ENCODE data around the gene BACH1.

Gene BACH1

DNA sequence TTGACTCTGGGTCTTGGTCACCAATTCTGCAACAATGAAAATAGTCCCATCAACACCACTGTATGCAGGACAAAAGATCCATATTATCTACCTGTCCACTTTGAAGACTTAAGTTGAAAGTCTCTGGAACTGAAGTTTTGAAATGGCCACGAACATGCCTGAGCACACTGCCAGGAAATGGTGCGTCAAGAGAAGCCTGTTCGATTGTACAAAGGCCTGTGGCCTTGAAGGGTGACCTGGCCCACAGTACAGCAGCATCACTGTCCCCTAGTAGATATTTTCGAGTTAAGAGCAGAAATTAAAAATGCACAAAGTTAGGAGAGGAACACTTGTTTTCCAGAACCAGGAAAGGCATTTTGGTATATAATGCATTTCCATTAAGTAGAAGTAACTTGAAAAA is 78.5 kb downstream of the BACH1 start:
- no peak for DNase-seq (ENCODE audit: low read depth in 1 of 2, low spot score in 1 of 2)

DNA sequence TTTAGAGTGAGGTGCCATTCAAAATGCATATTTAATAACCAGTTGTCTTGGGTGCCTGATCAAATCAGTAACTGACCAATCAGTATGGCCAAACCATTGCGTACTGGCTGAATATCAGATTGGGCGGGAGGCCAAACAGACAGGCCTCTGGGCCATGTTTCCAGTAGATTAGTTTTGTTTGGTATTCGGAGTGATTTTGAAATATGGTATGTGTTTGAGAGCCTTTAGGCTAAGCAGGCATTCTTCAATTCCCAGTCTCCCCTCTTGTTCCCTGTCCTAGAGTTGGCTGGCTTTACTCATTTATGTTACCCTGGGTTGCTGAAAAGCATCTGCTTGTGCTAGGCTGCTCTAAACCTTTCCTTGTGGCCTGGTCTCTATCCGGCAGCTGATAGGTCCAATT is 80.1 kb downstream of the BACH1 start:
- DNase-seq (ENCODE audit: low read depth in 1 of 2, low spot score in 1 of 2): no peak

DNA sequence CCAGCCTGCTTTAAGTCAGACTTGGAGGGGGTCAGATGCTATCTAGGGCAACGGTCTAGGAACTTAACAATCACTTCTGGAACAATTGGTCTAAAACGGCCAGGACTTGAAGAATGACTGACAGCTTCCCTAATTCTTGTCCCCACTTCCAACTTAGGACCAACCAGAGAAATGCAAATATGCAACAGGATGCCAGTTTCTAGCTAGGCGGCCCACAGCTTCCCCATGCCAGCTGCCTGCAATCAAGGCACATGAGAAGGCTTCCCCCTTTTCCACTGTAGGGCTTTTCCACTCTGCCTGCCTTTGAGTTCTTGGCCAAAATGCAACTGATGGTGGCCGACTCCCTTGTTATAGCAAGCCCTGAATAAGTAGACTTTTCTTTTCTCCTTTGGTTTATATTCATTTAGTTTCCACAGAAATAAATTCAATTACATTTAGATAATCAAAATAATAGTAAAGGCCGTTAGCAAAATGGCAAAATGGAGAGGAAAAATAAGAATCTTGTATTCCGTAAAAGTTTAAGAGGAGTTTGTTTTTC is 80.9 kb downstream of the BACH1 start:
- DNase-seq (ENCODE audit: low read depth in 1 of 2, low spot score in 1 of 2): no peak

DNA sequence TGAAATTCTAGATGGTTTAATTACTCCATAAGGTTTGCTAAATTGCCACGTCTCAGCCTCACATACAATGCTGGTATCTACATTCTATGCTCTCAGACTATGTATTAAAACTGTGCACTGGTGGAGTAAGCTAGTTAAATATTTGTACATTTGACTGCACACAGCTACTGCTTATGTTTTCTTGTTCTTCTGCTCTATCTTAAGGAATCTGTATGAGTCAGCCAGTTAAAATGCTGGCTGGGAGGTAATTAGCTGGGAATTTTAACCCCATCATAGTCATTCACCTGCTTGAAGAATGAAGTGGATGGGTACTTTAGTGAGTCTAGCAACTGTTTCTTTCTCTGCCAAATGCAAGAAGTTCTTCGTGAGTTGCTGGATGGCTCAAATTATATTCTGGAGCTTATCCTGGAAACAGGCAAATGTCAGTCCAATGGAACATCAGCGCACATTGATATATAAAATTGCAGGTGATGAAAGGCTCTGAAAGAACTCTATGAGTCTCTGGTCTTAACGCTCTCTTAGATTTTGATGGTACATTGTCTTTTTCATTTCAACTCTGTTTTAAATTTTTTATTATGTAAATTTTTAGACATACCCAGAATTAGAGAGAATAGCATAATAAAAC is 83.4 kb downstream of the BACH1 start:
- no peak for DNase-seq (ENCODE audit: low read depth in 1 of 2, low spot score in 1 of 2)

DNA sequence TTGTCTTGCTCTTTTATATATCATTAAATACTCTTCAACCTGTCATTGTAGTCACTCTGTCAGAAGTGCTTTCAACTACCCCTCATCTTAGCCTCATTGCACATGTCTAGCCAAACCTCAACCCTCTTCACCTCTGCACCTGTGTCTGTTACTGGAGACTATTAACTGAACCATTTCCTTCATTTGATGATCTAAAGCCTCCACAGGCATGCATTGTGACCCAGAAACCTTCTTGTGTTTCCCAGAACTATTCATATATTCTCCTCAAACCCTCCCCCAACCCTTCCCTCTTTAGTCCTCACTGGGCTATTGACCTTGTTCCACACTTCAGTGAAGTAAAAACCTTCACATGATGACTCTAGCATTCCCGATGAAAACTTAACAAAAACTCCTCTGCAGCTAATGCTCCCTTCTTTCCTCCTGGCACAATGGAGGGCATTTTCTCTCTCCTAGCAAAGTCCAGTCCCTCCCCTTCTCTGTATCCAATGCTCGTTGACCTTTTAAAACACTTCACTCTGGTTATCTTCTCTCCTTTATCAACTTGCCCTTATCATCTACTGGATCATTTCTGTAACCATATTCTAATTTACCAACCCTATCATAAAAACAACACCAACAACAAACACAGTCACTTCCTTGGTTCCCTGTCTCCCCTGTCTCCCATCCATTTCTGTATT is 86.1 kb downstream of the BACH1 start:
- no peak for DNase-seq (ENCODE audit: low read depth in 1 of 2, low spot score in 1 of 2)

DNA sequence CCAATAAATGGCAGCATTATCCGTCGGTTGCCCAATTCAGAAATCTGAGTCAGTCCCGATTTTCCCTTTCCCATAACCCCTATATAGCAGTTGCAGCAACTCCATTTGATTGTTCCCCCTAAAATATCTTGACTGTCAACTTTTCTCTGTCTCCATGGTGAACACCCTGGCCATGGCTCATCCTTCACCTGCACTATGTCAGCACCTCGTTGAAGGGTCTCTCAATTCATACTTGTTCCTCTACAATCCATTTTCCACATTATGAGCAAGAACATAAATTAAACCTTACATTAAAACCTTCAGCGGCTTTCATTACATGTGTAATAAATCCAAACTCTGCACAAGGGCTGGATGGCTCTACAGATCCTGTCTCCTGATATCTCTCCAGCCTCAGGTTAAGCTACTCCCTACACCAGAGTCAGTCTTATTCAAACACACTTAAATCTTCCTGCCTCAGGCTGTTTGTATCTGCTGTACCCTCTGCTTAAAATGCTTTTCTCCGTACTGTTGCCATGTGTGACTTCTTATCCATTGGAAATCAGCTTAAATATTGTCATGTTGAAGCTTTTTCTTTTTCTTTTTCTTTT is 87.3 kb downstream of the BACH1 start:
- DNase-seq (ENCODE audit: low read depth in 1 of 2, low spot score in 1 of 2): no peak

DNA sequence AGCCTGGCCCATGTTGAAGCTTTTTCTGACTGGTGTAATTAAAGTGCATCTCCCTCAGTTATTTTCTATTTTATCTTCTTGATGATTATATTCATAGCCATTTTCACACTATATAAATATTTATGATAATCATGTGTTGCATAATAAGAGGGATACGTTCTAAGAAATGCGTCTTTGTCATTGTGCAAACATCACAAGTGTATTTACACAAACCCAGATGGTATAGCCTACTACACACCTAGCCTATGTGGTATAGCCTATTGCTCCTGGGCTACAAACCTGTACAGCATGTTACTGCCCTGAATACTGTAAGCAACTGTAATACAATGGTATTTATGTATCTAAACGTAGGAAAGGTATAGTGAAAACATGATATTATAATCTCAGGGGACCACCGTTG is 88.1 kb downstream of the BACH1 start:
- DNase-seq (ENCODE audit: low read depth in 1 of 2, low spot score in 1 of 2): no peak

DNA sequence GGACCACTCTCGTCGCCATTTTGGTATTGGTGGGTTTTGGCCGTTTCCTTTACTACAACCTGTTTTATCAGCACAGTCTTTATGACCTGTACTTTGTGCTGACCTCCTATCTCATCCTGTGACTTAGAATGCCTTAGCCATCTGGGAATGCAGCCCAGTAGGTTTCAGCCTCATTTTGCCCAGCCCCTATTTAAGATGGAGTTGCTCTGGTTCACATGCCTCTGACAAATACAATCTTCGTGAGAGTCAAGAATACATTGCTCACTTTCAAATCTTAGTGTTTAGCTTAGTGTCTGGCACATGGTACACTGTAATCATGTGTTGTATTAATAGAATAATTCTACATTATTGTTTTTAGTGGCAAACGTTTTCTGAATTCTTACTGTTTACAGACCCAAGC is 88.9 kb downstream of the BACH1 start:
- DNase-seq (ENCODE audit: low read depth in 1 of 2, low spot score in 1 of 2): no peak

DNA sequence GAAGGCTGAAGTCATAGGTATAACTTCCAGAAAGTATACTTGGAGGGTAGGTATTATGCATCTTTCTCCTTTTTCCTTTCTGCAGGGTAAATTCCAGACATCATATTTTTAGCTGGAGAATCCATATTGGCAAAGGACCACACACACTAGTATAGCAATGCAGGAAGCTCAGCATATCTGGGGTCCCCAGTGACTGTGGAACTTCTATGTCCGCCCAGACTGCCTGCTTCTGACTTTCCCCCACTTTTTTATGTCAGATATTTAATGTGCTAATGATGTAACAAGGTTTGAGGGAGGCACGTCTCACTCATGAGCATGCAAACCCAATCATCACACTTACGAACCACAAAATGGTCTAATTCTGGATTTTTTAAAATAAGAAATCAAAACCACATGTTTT is 90.4 kb downstream of the BACH1 start:
- DNase-seq (ENCODE audit: low read depth in 1 of 2, low spot score in 1 of 2): no peak

DNA sequence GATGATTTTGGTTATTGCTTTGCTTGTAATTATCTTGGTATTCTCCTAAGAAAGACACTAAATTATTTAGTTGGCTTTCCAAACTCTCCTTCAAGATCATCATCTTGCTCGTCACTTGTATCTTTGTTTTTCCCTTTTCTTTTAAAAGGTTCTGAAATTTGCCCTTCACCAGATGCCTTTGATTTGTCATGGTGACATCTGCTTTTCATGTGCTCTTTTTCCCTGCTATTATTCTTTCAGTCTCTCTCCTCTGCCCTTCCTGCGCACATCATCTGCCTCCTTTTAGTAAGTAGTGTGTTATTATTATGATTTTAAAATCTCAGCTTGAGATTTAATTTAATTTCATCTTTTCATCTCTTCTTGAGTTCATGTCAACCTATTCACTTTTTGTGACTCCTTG is 92.1 kb downstream of the BACH1 start:
- DNase-seq (ENCODE audit: low read depth in 1 of 2, low spot score in 1 of 2): no peak

DNA sequence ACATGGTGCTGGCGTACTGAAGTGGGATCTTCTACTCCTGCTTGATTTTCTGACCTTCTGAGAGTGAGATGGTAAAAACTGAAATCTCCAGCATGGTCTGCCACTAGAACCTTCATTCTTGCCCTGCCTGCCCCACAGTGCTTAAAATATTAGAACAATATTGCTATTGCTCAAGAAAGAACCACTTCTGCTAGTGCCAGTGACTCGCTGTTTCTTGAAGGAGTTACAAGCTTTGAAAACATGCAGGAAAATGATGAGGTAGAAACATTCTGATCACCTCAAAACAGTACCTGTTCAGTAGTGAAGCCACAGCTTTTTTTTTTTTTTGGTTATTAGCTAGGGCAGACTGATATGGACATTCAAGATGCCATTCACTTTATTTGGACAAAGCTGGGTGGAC is 95.3 kb downstream of the BACH1 start:
- DNase-seq (ENCODE audit: low read depth in 1 of 2, low spot score in 1 of 2): no peak
